CD14-positive monocyte (primary cell): ENCODE data around the gene P2RX2. TPM values are rescaled to one million over a fixed set of nuclear protein-coding genes. Genes with fewer than 3 reads are reported as not detected.

Experiments
- DNase-seq, 3 donors: peaks; one replicate each; pipeline ENCODE4 v3.0.0-alpha.2; 2011 to 2022
- H2AFZ ChIP-seq: 2 replicates; pipeline ENCODE4 v1.6.0; 2012; ENCODE audit warnings: mild to moderate bottlenecking, low read depth, low read length, inconsistent platforms; ENCODE audit not compliant: insufficient read depth, poor library complexity, severe bottlenecking
- H3K27ac ChIP-seq, 2 donors: 1 replicate in 1 of 2; 2 replicates in 1 of 2; pipeline ENCODE4 v1.5.1; 2012 to 2013; ENCODE audit warnings: low read length in 2 of 2, control low read depth in 1 of 2, inconsistent platforms in 1 of 2, low read depth in 1 of 2, mild to moderate bottlenecking in 1 of 2
- H3K27me3 ChIP-seq, 2 donors: one replicate each; pipeline versions ENCODE4 v1.6.0 to v1.6.1; 2011 to 2013; ENCODE audit warnings: low read length in 2 of 2; ENCODE audit not compliant: control insufficient read depth in 2 of 2, insufficient read depth in 2 of 2
- H3K36me3 ChIP-seq, 2 donors: replicated peaks in 1 of 2; 1 replicate in 1 of 2; 2 replicates in 1 of 2; pipeline versions ENCODE4 v1.5.1 to v1.6.1; 2012 to 2013; ENCODE audit warnings: low read length in 2 of 2, control low read depth in 1 of 2, inconsistent platforms in 1 of 2, mild to moderate bottlenecking in 1 of 2; ENCODE audit not compliant: insufficient read depth in 2 of 2, control insufficient read depth in 1 of 2
- H3K4me1 ChIP-seq, 2 donors: 1 replicate in 1 of 2; 2 replicates in 1 of 2; pipeline versions ENCODE4 v1.5.1 to v1.6.1; 2012 to 2013; ENCODE audit warnings: low read length in 2 of 2, control low read depth in 1 of 2, inconsistent platforms in 1 of 2, mild to moderate bottlenecking in 1 of 2, moderate library complexity in 1 of 2; ENCODE audit not compliant: insufficient read depth in 2 of 2, control insufficient read depth in 1 of 2
- H3K4me2 ChIP-seq: replicated peaks from 2 replicates; pipeline ENCODE3; 2012; ENCODE audit warnings: low read length, moderate library complexity, mild to moderate bottlenecking; ENCODE audit not compliant: poor library complexity, severe bottlenecking; ENCODE audit errors: extremely low read depth
- H3K4me3 ChIP-seq, 3 experiments: fragments of 200-600 bp in 1 of 3; sonication (generic) in 1 of 3; replicated peaks in 1 of 3; 1 replicate in 2 of 3; 2 replicates in 1 of 3; pipeline ENCODE4 v1.5.1; 2011 to 2013; ENCODE audit warnings: low read length in 3 of 3, mild to moderate bottlenecking in 3 of 3, control low read depth in 2 of 3, low read depth in 2 of 3, inconsistent platforms in 1 of 3, moderate library complexity in 1 of 3
- H3K79me2 ChIP-seq: 2 replicates; pipeline ENCODE4 v1.6.0; 2012; ENCODE audit warnings: mild to moderate bottlenecking, control low read depth, inconsistent platforms, low read length, moderate library complexity; ENCODE audit not compliant: insufficient read depth
- H3K9ac ChIP-seq: 2 replicates; pipeline ENCODE4 v1.6.0; 2017; ENCODE audit warnings: low read length, mild to moderate bottlenecking; ENCODE audit not compliant: insufficient read depth, poor library complexity, severe bottlenecking
- H3K9me3 ChIP-seq, 2 donors: replicated peaks in 1 of 2; 1 replicate in 1 of 2; 2 replicates in 1 of 2; pipeline versions ENCODE4 v1.5.1 to v1.6.1; 2012 to 2013; ENCODE audit warnings: low read length in 2 of 2, control low read depth in 1 of 2; ENCODE audit not compliant: control insufficient read depth in 1 of 2, insufficient read depth in 1 of 2
- H4K20me1 ChIP-seq: 2 replicates; pipeline ENCODE4 v1.6.0; 2012; ENCODE audit warnings: mild to moderate bottlenecking, low read length, control low read depth, moderate library complexity; ENCODE audit not compliant: insufficient read depth
- H3K27ac Mint-ChIP-seq, 7 donors: one replicate each; pipeline ENCODE4 v1.8.0; 2020; ENCODE audit warnings: mild to moderate bottlenecking in 7 of 7, mixed read lengths in 7 of 7, moderate library complexity in 6 of 7, inconsistent platforms in 2 of 7
- H3K27me3 Mint-ChIP-seq, 3 donors: one replicate each; pipeline ENCODE4 v1.8.0; 2021 to 2022; ENCODE audit warnings: low read depth in 3 of 3, mild to moderate bottlenecking in 3 of 3, mixed read lengths in 3 of 3, moderate library complexity in 3 of 3, inconsistent platforms in 1 of 3
- H3K36me3 Mint-ChIP-seq, 2 donors: one replicate each; pipeline ENCODE4 v1.8.0; 2020; ENCODE audit warnings: mixed read lengths in 2 of 2, inconsistent platforms in 1 of 2, mild to moderate bottlenecking in 1 of 2
- H3K4me1 Mint-ChIP-seq: one replicate; pipeline ENCODE4 v1.8.0; 2020; ENCODE audit warnings: mild to moderate bottlenecking, mixed read lengths
- H3K4me3 Mint-ChIP-seq, 2 donors: one replicate each; pipeline ENCODE4 v1.8.0; 2020; ENCODE audit warnings: mild to moderate bottlenecking in 2 of 2, mixed read lengths in 2 of 2, moderate library complexity in 1 of 2
- H3K9me3 Mint-ChIP-seq, 7 donors: one replicate each; pipeline ENCODE4 v1.8.0; 2020 to 2022; ENCODE audit warnings: mixed read lengths in 7 of 7, mild to moderate bottlenecking in 6 of 7, moderate library complexity in 6 of 7, inconsistent platforms in 2 of 7
- CTCF ChIP-seq: fragments of 200-600 bp; IDR thresholded peaks from one replicate; pipeline ENCODE4 v1.8.0; 2022; ENCODE audit warnings: antibody characterized with exemption, mild to moderate bottlenecking
- WGBS: methylation state at CpG from one replicate; pipeline ENCODE4 v1.1.5; 2013; ENCODE audit warnings: missing lambda C conversion rate; ENCODE audit not compliant: insufficient coverage; 5-methylcytosine and 5-hydroxymethylcytosine counted together
- intact Hi-C, 2 donors: fragments of 100-400 bp; cut with micrococcal nuclease; formaldehyde crosslinking; loops; one replicate each; pipeline versions ENCODE4 v1.15.0 to v1.15.1; 2023
- polyA plus RNA-seq, 3 donors: library from polyadenylated mRNA; depleted of rRNA in 1 of 3; unstranded in 2 of 3; stranded (reverse) in 1 of 3; fragments of 300-500 nt in 2 of 3; fragments of >200 nt in 1 of 3; fragmentation: Illumina TruSeq in 2 of 3; gene quantifications; 1 replicate in 2 of 3; 2 replicates in 1 of 3; pipeline ENCODE4 v1.2.3, GENCODE V29; 2012 to 2021

P2RX2 gene
- polyA plus RNA-seq, 3 donors = not detected

DNA sequence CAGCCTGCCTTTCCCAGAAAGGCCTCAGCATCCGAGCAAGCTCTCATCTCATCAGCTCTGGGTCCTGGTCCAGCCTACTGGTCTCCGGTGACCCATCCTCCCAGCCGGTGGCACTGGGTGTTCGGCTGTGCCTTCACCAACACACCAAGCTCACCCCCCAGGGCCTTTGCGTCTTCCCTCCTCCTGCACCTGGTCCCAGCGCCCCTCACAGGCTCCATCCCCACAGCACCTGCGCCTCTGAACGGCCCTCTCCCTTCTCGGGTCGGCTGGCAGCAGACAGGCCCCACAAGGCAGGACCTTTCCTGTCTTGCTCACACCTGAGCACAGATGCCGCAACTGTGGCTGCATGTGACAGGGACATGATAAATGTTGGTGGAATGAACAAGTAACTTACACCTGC is 13.1 kb downstream of the P2RX2 start:
- Histone ChIP-seq H3K9me3 (no peaks in the 10 kb centered on the region), H3K4me3 (no peak overlapping the region), H3K4me1 (no peaks in the 10 kb centered on the region), H3K9ac (no peak overlapping the region), H3K27ac (no peak overlapping the region), H3K79me2 (no peaks in the 10 kb centered on the region), H3K27me3 (no peaks in the 10 kb centered on the region), H4K20me1 (no peaks in the 10 kb centered on the region), H3K36me3 (peaks cover 61 to 77% of the 10 kb centered on the region in 2 donors), H2AFZ (no peak overlapping the region), H3K4me2 (no peak overlapping the region)
- H3K9me3 Mint-ChIP-seq = peaks cover 0 to 1% (median 0%) of the 10 kb centered on the region in 7 donors
- no peak overlapping the region for H3K4me3 Mint-ChIP-seq
- H3K4me1 Mint-ChIP-seq = no peaks in the 10 kb centered on the region
- intact Hi-C loops = no loop called here
- peak overlapping the region in 1 of 7 donors; percentile 37 for H3K27ac Mint-ChIP-seq
- H3K36me3 Mint-ChIP-seq = peaks cover 75 to 86% of the 10 kb centered on the region in 2 donors
- TF ChIP-seq CTCF = no peak
- 95% methylated on average over 4 of the region's 11 CpGs for WGBS
- DNase-seq = no peak
- H3K27me3 Mint-ChIP-seq = peaks cover 0 to 4% (median 1%) of the 10 kb centered on the region in 3 donors

GRCh38 chr12:132632521-132633228 is 14.1 kb downstream of the P2RX2 start:
- WGBS = 82% methylated on average over 15 of the region's 17 CpGs
- peaks cover 71 to 87% of the 10 kb centered on the region in 2 donors for H3K36me3 ChIP-seq
- no peak overlapping the region for H3K27ac Mint-ChIP-seq

More at GRCh38 chr12:132632521-132633228, 14.1 kb downstream of the P2RX2 start:
- Histone ChIP-seq H3K4me2 (no peak overlapping the region), H3K4me3 (no peak overlapping the region), H3K79me2 (no peaks in the 10 kb centered on the region), H3K27ac (no peak overlapping the region), H4K20me1 (no peaks in the 10 kb centered on the region), H3K9me3 (no peaks in the 10 kb centered on the region), H3K27me3 (no peaks in the 10 kb centered on the region), H3K9ac (no peak overlapping the region), H3K4me1 (no peaks in the 10 kb centered on the region), H2AFZ (no peak overlapping the region)
- Mint-ChIP-seq H3K36me3 (peaks cover 83 to 95% of the 10 kb centered on the region in 2 donors), H3K4me3 (no peak overlapping the region), H3K27me3 (peaks cover 0 to 4% (median 1%) of the 10 kb centered on the region in 3 donors), H3K9me3 (peaks cover 0 to 1% (median 0%) of the 10 kb centered on the region in 7 donors), H3K4me1 (no peaks in the 10 kb centered on the region)
- DNase-seq = no peak
- no peak for TF ChIP-seq CTCF
- intact Hi-C loops = no loop called here
